Fibroblast of lung (primary cell): ENCODE data around the gene VPS13C. TPM values are rescaled to one million over a fixed set of nuclear protein-coding genes. Genes with fewer than 3 reads are reported as not detected.
A peak's percentile ranks its signal among the peaks of the same experiment; 100 is the strongest.

Experiments used
- DNase-seq, 2 donors: peaks; one replicate each; pipeline versions ENCODE4 v3.0.0 to v3.0.0-alpha.2; 2010; ENCODE audit warnings: low read depth in 2 of 2
- H2AFZ ChIP-seq: 2 replicates; pipeline ENCODE4 v1.5.1; 2012; ENCODE audit warnings: low read length, control low read depth, inconsistent platforms
- H3K27ac ChIP-seq: 2 replicates; pipeline ENCODE4 v1.5.1; 2011; ENCODE audit warnings: low read length, control low read depth; ENCODE audit not compliant: insufficient read depth
- H3K27me3 ChIP-seq: 2 replicates; pipeline ENCODE4 v1.5.1; 2011; ENCODE audit warnings: mild to moderate bottlenecking, low read length; ENCODE audit not compliant: control insufficient read depth, insufficient read depth
- H3K36me3 ChIP-seq: 2 replicates; pipeline ENCODE4 v1.5.1; 2011; ENCODE audit warnings: low read length; ENCODE audit not compliant: control insufficient read depth, insufficient read depth
- H3K4me1 ChIP-seq: 2 replicates; pipeline ENCODE4 v1.5.1; 2011; ENCODE audit warnings: low read length; ENCODE audit not compliant: control insufficient read depth, insufficient read depth; ENCODE audit errors: extremely low read depth
- H3K4me2 ChIP-seq: 2 replicates; pipeline ENCODE4 v1.5.1; 2011; ENCODE audit warnings: low read length, control low read depth; ENCODE audit not compliant: insufficient read depth; ENCODE audit errors: extremely low read depth
- H3K4me3 ChIP-seq, 4 experiments: fragments of 200-600 bp in 1 of 4; sonication (generic) in 1 of 4; replicated peaks in 1 of 4; 2 replicates each; pipeline ENCODE4 v1.5.1; 2011 to 2016; ENCODE audit warnings: low read length in 4 of 4, low read depth in 3 of 4, mild to moderate bottlenecking in 3 of 4, control low read depth in 2 of 4, inconsistent platforms in 1 of 4, mixed read lengths in 1 of 4; ENCODE audit not compliant: insufficient read depth in 1 of 4; ENCODE audit errors: control extremely low read depth in 1 of 4
- H3K79me2 ChIP-seq: 2 replicates; pipeline ENCODE4 v1.5.1; 2012; ENCODE audit warnings: mild to moderate bottlenecking, low read length, inconsistent platforms; ENCODE audit not compliant: control insufficient read depth, insufficient read depth
- H3K9ac ChIP-seq: 2 replicates; pipeline ENCODE4 v1.5.1; 2011; ENCODE audit warnings: mild to moderate bottlenecking, low read length, control low read depth; ENCODE audit not compliant: insufficient read depth
- H3K9me3 ChIP-seq: 2 replicates; pipeline ENCODE4 v1.5.1; 2012; ENCODE audit warnings: low read depth, low read length; ENCODE audit not compliant: control insufficient read depth, insufficient read depth
- H4K20me1 ChIP-seq: 2 replicates; pipeline ENCODE4 v1.5.1; 2011; ENCODE audit warnings: low read length; ENCODE audit not compliant: control insufficient read depth, insufficient read depth; ENCODE audit errors: extremely low read depth
- EZH2 ChIP-seq: IDR thresholded peaks from 2 replicates; pipeline ENCODE4 v1.5.1; 2012; ENCODE audit warnings: low read length, control low read depth, mild to moderate bottlenecking; ENCODE audit errors: missing control alignments
- polyA plus RNA-seq, 2 donors: library from polyadenylated mRNA; depleted of rRNA in 1 of 2; stranded (reverse) in 1 of 2; unstranded in 1 of 2; fragments of >200 nt; gene quantifications; 2 replicates each; pipeline ENCODE4 v1.2.1, GENCODE V29; 2011 to 2012; ENCODE audit warnings: missing spikeins in 1 of 2
- total RNA-seq: library from RNA; depleted of rRNA; stranded (reverse); fragments of >200 nt; gene quantifications from 2 replicates; pipeline ENCODE4 v1.2.1, GENCODE V29; 2014
- TF ChIP-seq, protein P1 (sequence below), 2 donors: IDR thresholded peaks in 1 of 2; conservative IDR thresholded peaks in 1 of 2; 1 replicate in 1 of 2; 2 replicates in 1 of 2; pipeline ENCODE4 v1.5.1; 2011 to 2012; ENCODE audit warnings: low read length in 2 of 2, control low read depth in 1 of 2, inconsistent platforms in 1 of 2, low read depth in 1 of 2, mild to moderate bottlenecking in 1 of 2

Gene VPS13C
- total and polyA plus RNA-seq, 2 donors (not counting 1 experiment from before 2014, with no cell fraction given), result 19.6 to 82.7 TPM

DNA sequence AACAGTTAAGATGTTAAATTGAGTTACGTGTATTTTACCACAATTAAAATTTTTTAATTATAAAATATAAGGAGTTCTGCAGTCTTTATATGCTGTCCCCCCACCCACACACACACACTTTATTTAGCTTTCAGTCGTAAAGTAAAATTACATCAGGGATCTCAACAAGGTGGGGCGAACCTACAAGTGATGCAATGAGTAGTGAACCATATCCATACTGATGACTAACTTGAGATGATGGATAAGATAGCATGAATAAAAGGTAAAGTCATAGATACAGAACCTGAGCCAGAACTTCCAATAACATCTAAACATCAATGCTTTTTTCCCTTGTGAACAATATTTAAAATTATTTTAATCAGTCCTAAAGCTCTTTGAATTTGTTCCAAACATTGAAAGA is 77.2 kb downstream of the VPS13C start:
- Histone ChIP-seq H3K9ac (no peak overlapping the region), H3K79me2 (no peaks in the 10 kb centered on the region), H2AFZ (no peak overlapping the region), H3K36me3 (no peaks in the 10 kb centered on the region), H3K9me3 (no peaks in the 10 kb centered on the region), H3K27me3 (no peaks in the 10 kb centered on the region), H3K4me2 (no peak overlapping the region), H3K4me1 (no peaks in the 10 kb centered on the region), H3K27ac (no peak overlapping the region), H3K4me3 (no peak overlapping the region), H4K20me1 (no peaks in the 10 kb centered on the region)
- TF ChIP-seq, protein P1, sequence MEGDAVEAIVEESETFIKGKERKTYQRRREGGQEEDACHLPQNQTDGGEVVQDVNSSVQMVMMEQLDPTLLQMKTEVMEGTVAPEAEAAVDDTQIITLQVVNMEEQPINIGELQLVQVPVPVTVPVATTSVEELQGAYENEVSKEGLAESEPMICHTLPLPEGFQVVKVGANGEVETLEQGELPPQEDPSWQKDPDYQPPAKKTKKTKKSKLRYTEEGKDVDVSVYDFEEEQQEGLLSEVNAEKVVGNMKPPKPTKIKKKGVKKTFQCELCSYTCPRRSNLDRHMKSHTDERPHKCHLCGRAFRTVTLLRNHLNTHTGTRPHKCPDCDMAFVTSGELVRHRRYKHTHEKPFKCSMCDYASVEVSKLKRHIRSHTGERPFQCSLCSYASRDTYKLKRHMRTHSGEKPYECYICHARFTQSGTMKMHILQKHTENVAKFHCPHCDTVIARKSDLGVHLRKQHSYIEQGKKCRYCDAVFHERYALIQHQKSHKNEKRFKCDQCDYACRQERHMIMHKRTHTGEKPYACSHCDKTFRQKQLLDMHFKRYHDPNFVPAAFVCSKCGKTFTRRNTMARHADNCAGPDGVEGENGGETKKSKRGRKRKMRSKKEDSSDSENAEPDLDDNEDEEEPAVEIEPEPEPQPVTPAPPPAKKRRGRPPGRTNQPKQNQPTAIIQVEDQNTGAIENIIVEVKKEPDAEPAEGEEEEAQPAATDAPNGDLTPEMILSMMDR (conservative IDR thresholded peaks at IDR 0.05 in 1 of 2, IDR thresholded peaks at IDR 0.05 in 1 of 2; ENCODE audit: low read depth in 1 of 2, low read length in 2 of 2), result no peak
- no peak for TF ChIP-seq EZH2
- peak in 1 of 2 donors; percentile 3 for DNase-seq

GRCh38 chr15:61978225-61978624 is 82.0 kb downstream of the VPS13C start:
- H3K4me1 ChIP-seq, result no peaks in the 10 kb centered on the region
- no peak overlapping the region for H3K27ac ChIP-seq
- no peaks in the 10 kb centered on the region for H3K9me3 ChIP-seq
- no peak overlapping the region for H3K9ac ChIP-seq
- H3K4me3 ChIP-seq, result no peak overlapping the region
- H3K27me3 ChIP-seq, result no peaks in the 10 kb centered on the region
- TF ChIP-seq, protein P1 (conservative IDR thresholded peaks at IDR 0.05 in 1 of 2, IDR thresholded peaks at IDR 0.05 in 1 of 2; ENCODE audit: low read depth in 1 of 2, low read length in 2 of 2), result no peak
- TF ChIP-seq EZH2, result no peak
- no peaks in the 10 kb centered on the region for H3K36me3 ChIP-seq
- H4K20me1 ChIP-seq, result no peaks in the 10 kb centered on the region
- H3K79me2 ChIP-seq, result no peaks in the 10 kb centered on the region
- no peak for DNase-seq
- no peak overlapping the region for H3K4me2 ChIP-seq
- no peak overlapping the region for H2AFZ ChIP-seq

DNA sequence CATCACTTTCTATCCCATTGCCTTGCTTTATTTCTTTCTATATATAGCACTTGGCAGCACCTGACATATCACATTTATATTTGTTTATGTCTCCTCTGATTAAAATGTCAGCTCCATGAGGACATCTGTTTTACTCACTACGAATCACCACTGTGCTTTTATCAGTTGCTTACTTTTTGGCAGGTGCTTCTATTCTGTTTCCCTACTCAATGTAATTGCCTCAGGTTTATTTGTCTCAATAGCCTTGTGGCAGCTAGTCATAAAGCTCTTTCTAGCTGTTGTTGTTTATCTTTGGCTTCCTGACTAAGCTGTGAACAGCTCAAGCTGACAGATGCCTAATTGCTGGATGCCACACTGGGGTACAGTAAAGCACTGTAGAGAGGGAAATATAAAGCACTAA is 85.5 kb downstream of the VPS13C start:
- H3K27ac ChIP-seq, result no peak overlapping the region
- peaks cover 2% of the 10 kb centered on the region for H3K36me3 ChIP-seq
- no peak overlapping the region for H3K9ac ChIP-seq

More for the DNA sequence above, 85.5 kb downstream of the VPS13C start:
- H3K79me2 ChIP-seq, result no peaks in the 10 kb centered on the region
- no peak for TF ChIP-seq EZH2
- TF ChIP-seq, protein P1 (conservative IDR thresholded peaks at IDR 0.05 in 1 of 2, IDR thresholded peaks at IDR 0.05 in 1 of 2; ENCODE audit: low read depth in 1 of 2, low read length in 2 of 2), result no peak
- DNase-seq, result peak in 1 of 2 donors; percentile 3
- no peak overlapping the region for H3K4me3 ChIP-seq
- no peaks in the 10 kb centered on the region for H4K20me1 ChIP-seq
- no peaks in the 10 kb centered on the region for H3K27me3 ChIP-seq
- no peaks in the 10 kb centered on the region for H3K4me1 ChIP-seq
- no peak overlapping the region for H3K4me2 ChIP-seq
- H2AFZ ChIP-seq, result no peak overlapping the region
- H3K9me3 ChIP-seq, result no peaks in the 10 kb centered on the region
